K562 (cell line): ENCODE data around the gene VAMP8. TPM values are rescaled to one million over a fixed set of nuclear protein-coding genes. Genes with fewer than 3 reads are reported as not detected.

Experiments used
- BACH1 ChIP-seq: fragments of 200-800 bp; sonication (Bioruptor generic); IDR thresholded peaks from 2 replicates; pipeline ENCODE4 v1.6.1; 2016; ENCODE audit warnings: missing genetic modification characterization, missing compliant biosample characterization
- CTCF ChIP-seq, 3 experiments: IDR thresholded peaks in 2 of 3; conservative IDR thresholded peaks in 1 of 3; 2 replicates each; pipeline ENCODE4 v1.5.1; 2011 to 2012; ENCODE audit warnings: low read length in 3 of 3, mild to moderate bottlenecking in 3 of 3, control low read depth in 2 of 3, improper control_type of control experiment in 1 of 3, inconsistent platforms in 1 of 3, low read depth in 1 of 3, mixed read lengths in 1 of 3, moderate library complexity in 1 of 3; ENCODE audit not compliant: insufficient read depth in 2 of 3
- ETV1 ChIP-seq: fragments of 450-650 bp; conservative IDR thresholded peaks from 2 replicates; pipeline ENCODE4 v1.6.1; 2016; ENCODE audit warnings: missing genetic modification characterization, control low read depth, low read depth, missing compliant biosample characterization
- EZH2 ChIP-seq: IDR thresholded peaks from 2 replicates; pipeline ENCODE4 v1.6.1; 2012; ENCODE audit warnings: low read depth, mild to moderate bottlenecking, inconsistent platforms, low read length, borderline replicate concordance
- HMG20B ChIP-seq: fragments of 250-450 bp; sonication (Bioruptor Pico); IDR thresholded peaks from 2 replicates; pipeline ENCODE4 v1.5.0; 2021; ENCODE audit warnings: mild to moderate bottlenecking
- ILK ChIP-seq: fragments of 450-650 bp; IDR thresholded peaks from 2 replicates; pipeline ENCODE4 v1.6.1; 2016; ENCODE audit warnings: missing genetic modification characterization, low read depth, mild to moderate bottlenecking, missing compliant biosample characterization, moderate library complexity, borderline replicate concordance
- KDM2B ChIP-seq: fragments of 250-450 bp; sonication (Bioruptor Pico); IDR thresholded peaks from 2 replicates; pipeline ENCODE4 v1.8.0; 2021; ENCODE audit warnings: mild to moderate bottlenecking, moderate library complexity
- NFE2 ChIP-seq: IDR thresholded peaks from 2 replicates; pipeline ENCODE4 v1.6.1; 2014; ENCODE audit warnings: antibody characterized with exemption, low read depth
- NFIX ChIP-seq: fragments of 250-450 bp; sonication (Bioruptor Pico); IDR thresholded peaks from 2 replicates; pipeline ENCODE4 v1.4.0; 2020; ENCODE audit warnings: low read depth, mild to moderate bottlenecking, moderate library complexity
- PBX2 ChIP-seq, 2 experiments: IDR thresholded peaks in 1 of 2; conservative IDR thresholded peaks in 1 of 2; 2 replicates each; pipeline ENCODE4 v1.6.1; 2016; ENCODE audit warnings: low read depth in 2 of 2, mild to moderate bottlenecking in 1 of 2, missing compliant biosample characterization in 1 of 2, missing genetic modification characterization in 1 of 2, moderate library complexity in 1 of 2
- TBL1XR1 ChIP-seq, 2 experiments: IDR thresholded peaks; 2 replicates each; pipeline ENCODE4 v1.6.1; 2012; ENCODE audit warnings: improper control_type of control experiment in 2 of 2, low read length in 2 of 2, mild to moderate bottlenecking in 1 of 2
- ZNF133 ChIP-seq: fragments of 250-450 bp; sonication (Bioruptor Pico); IDR thresholded peaks from 2 replicates; pipeline ENCODE4 v1.4.0; 2020; ENCODE audit warnings: mild to moderate bottlenecking
- ZNF232 ChIP-seq: sonication (generic); formaldehyde crosslinking; IDR thresholded peaks from 2 replicates; pipeline ENCODE4 v1.8.0; 2022; ENCODE audit warnings: mild to moderate bottlenecking, missing genetic modification reagents
- ZNF3 ChIP-seq: fragments of 250-450 bp; sonication (Bioruptor Pico); IDR thresholded peaks from 2 replicates; pipeline ENCODE4 v1.5.0; 2021; ENCODE audit warnings: mild to moderate bottlenecking, moderate library complexity
- ZNF431 ChIP-seq: sonication (generic); formaldehyde crosslinking; IDR thresholded peaks from 2 replicates; pipeline ENCODE4 v1.8.0; 2022; ENCODE audit warnings: mild to moderate bottlenecking, missing genetic modification reagents
- ZNF551 ChIP-seq: fragments of 250-450 bp; sonication (Bioruptor Pico); IDR thresholded peaks from 2 replicates; pipeline ENCODE4 v1.5.0; 2021; ENCODE audit warnings: mild to moderate bottlenecking, moderate library complexity
- ZNF584 ChIP-seq: fragments of 200-800 bp; sonication (Bioruptor generic); IDR thresholded peaks from 2 replicates; pipeline ENCODE4 v1.6.1; 2016; ENCODE audit warnings: low read depth, mild to moderate bottlenecking, missing genetic modification characterization, missing compliant biosample characterization
- polyA plus RNA-seq, 8 experiments: library from polyadenylated mRNA; depleted of rRNA in 4 of 8; stranded (reverse) in 5 of 8; unstranded in 3 of 8; fragments of >200 nt; fragmentation: Nextera tagmentation in 2 of 8; fragmentation: Illumina TruSeq in 1 of 8; extraction: Ambion mirVana in 2 of 8; extraction: Trizol in 1 of 8; gene quantifications; 2 replicates each; pipeline versions ENCODE4 v1.2.1 to v1.2.3, GENCODE V29; 2011 to 2014; ENCODE audit warnings: inconsistent platforms in 1 of 8, missing spikeins in 1 of 8
- total RNA-seq, 7 experiments: library from RNA; depleted of rRNA in 6 of 7; stranded (reverse); fragments of >200 nt in 6 of 7; fragmentation: Illumina TruSeq in 2 of 7; extraction: Trizol in 2 of 7; gene quantifications; 2 replicates each; pipeline versions ENCODE4 v1.2.1 to v1.2.3, GENCODE V29; 2011 to 2021; ENCODE audit warnings: low replicate concordance in 1 of 7
- TF ChIP-seq, protein P1 (sequence below): fragments of 250-450 bp; sonication (Bioruptor Pico); IDR thresholded peaks from 2 replicates; pipeline ENCODE4 v1.5.1; 2021; ENCODE audit warnings: mild to moderate bottlenecking
- TF ChIP-seq, protein P2 (sequence below): fragments of 250-450 bp; sonication (Bioruptor Pico); IDR thresholded peaks from 2 replicates; pipeline ENCODE4 v1.4.0; 2020; ENCODE audit warnings: borderline replicate concordance

The VAMP8 gene
- total and polyA plus RNA-seq, 9 of the 15 experiments (the other 6 are each of a cell fraction or from before 2014, with no cell fraction given) = 107 to 571 (median 248) TPM

DNA sequence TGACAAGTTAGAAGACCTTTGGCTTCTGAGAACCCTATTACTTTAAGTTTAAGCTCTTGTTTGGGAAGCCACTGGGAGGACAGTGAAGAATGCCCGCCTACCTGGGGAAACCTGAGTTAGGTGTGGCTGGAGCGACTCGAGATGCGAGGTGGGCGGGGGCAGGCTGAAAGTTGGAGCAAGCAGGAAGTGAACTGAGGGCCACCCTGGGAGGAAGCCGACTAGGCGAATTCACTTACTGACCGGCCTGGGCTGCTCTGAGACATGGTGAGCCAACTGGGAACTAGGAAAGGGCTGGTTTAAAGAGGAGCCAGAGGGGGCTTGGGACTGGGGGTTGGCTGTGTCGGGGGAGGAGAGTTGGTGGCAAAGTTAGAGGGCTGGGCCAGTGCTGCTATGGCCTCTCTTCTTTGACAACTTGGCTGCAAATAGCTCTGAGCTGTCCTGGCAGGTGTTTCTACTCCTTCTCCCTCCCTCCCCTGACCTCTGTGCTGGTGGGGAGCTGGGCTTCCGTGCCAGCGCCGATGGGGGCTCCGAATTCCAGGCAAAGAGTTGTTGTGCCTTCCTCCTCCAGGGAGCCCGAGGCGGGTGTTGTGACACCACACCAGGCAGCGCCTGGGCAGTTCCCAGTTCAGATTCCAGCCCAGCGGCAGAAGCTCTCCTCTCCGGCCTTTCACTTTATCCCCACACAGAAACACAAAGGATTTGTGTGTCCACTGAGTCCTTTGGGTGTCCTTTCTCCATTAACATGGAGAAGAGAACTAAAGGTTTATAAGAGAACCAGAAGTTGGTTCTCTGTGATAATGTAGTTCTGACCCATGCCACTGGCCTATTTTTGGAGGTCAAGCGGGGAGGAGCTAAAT is at the start of gene VAMP8 (continued):
- TF ChIP-seq, protein P1, sequence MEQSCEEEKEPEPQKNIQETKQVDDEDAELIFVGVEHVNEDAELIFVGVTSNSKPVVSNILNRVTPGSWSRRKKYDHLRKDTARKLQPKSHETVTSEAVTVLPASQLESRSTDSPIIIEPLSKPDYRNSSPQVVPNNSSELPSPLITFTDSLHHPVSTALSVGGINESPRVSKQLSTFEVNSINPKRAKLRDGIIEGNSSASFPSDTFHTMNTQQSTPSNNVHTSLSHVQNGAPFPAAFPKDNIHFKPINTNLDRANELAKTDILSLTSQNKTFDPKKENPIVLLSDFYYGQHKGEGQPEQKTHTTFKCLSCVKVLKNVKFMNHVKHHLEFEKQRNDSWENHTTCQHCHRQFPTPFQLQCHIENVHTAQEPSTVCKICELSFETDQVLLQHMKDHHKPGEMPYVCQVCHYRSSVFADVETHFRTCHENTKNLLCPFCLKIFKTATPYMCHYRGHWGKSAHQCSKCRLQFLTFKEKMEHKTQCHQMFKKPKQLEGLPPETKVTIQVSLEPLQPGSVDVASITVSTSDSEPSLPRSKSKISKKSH (CRISPR knock-in tag) = no peak
- no peak for TF ChIP-seq HMG20B (CRISPR knock-in tag)
- TF ChIP-seq ZNF431 (CRISPR knock-in tag) = no peak
- 0 out of 2 replicates have a peak, but pooled peaks have one; percentile 17 for TF ChIP-seq ETV1 (tag)
- no peak for TF ChIP-seq PBX2 (CRISPR knock-in tag; IDR thresholded peaks at IDR 0.05; ENCODE audit: low read depth)
- TF ChIP-seq PBX2 (tag; conservative IDR thresholded peaks at IDR 0.05; ENCODE audit: low read depth) = no peak
- no peak; the same call in 1 of the 2 replicates for TF ChIP-seq NFE2
- TF ChIP-seq NFIX (CRISPR knock-in tag) = no peak
- TF ChIP-seq EZH2 = no peak
- no peak for TF ChIP-seq ZNF3 (CRISPR knock-in tag)
- TF ChIP-seq ZNF133 (CRISPR knock-in tag) = no peak
- no peak; the same call in 1 of the 2 replicates for TF ChIP-seq BACH1 (tag)
- no peak for TF ChIP-seq ZNF551
- no peak for TF ChIP-seq ILK (tag)
- TF ChIP-seq TBL1XR1 (IDR thresholded peaks at IDR 0.05; ENCODE audit: low read length in 2 of 2) = no peak
- TF ChIP-seq KDM2B (CRISPR knock-in tag) = no peak
- TF ChIP-seq ZNF584 = no peak
- TF ChIP-seq ZNF232 (CRISPR knock-in tag) = no peak
- TF ChIP-seq CTCF (IDR thresholded peaks at IDR 0.05 in 2 of 3, conservative IDR thresholded peaks at IDR 0.05 in 1 of 3; ENCODE audit: insufficient read depth in 2 of 3, low read depth in 1 of 3, low read length in 3 of 3) = no peak
- TF ChIP-seq, protein P2, sequence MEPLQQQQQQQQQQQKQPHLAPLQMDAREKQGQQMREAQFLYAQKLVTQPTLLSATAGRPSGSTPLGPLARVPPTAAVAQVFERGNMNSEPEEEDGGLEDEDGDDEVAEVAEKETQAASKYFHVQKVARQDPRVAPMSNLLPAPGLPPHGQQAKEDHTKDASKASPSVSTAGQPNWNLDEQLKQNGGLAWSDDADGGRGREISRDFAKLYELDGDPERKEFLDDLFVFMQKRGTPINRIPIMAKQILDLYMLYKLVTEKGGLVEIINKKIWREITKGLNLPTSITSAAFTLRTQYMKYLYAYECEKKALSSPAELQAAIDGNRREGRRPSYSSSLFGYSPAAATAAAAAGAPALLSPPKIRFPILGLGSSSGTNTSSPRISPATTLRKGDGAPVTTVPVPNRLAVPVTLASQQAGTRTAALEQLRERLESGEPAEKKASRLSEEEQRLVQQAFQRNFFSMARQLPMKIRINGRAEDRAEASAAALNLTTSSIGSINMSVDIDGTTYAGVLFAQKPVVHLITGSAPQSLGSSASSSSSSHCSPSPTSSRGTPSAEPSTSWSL (CRISPR knock-in tag) = no peak
